Stomach (tissue), 9 donors: ENCODE results near the gene PTPRD. TPM values are rescaled to one million over a fixed set of nuclear protein-coding genes. Genes with fewer than 3 reads are reported as not detected.

ENCODE experiments used
- DNase-seq, 2 donors: peaks; one replicate each; pipeline versions ENCODE4 v3.0.0 to v3.0.0-alpha.2; 2013 to 2019
- H3K27ac ChIP-seq, 5 donors: fragments of 200-600 bp in 4 of 5; sonication (generic) in 4 of 5; one replicate each; pipeline ENCODE4 v1.5.1; 2013 to 2019; ENCODE audit warnings: mild to moderate bottlenecking in 1 of 5, moderate library complexity in 1 of 5
- H3K27me3 ChIP-seq, 3 donors: fragments of 200-600 bp; sonication (generic); one replicate each; pipeline ENCODE4 v1.5.1; 2017 to 2019; ENCODE audit warnings: mixed run types in 1 of 3
- H3K36me3 ChIP-seq, 4 donors: fragments of 200-600 bp; sonication (generic); 1 replicate in 3 of 4; 2 replicates in 1 of 4; pipeline ENCODE4 v1.5.1; 2016 to 2019
- H3K4me1 ChIP-seq, 4 donors: fragments of 200-600 bp; sonication (generic); one replicate each; pipeline ENCODE4 v1.5.1; 2016 to 2019
- H3K4me3 ChIP-seq, 4 donors: fragments of 200-600 bp; sonication (generic) in 3 of 4; one replicate each; pipeline ENCODE4 v1.5.1; 2016 to 2019; ENCODE audit warnings: mild to moderate bottlenecking in 1 of 4
- H3K9me3 ChIP-seq, 4 donors: fragments of 200-600 bp; sonication (generic); one replicate each; pipeline ENCODE4 v1.5.1; 2016 to 2019
- CTCF ChIP-seq, 7 experiments: fragments of 450-650 bp in 4 of 7; fragments of 200-600 bp in 3 of 7; sonication (generic) in 3 of 7; IDR thresholded peaks; one replicate each; pipeline ENCODE4 v1.5.1; 2016 to 2019; ENCODE audit warnings: antibody characterized with exemption in 7 of 7, control low read depth in 2 of 7, mild to moderate bottlenecking in 1 of 7
- EP300 ChIP-seq: sonication (generic); formaldehyde crosslinking; IDR thresholded peaks from one replicate; pipeline ENCODE4 v1.6.1; 2017; ENCODE audit warnings: antibody characterized with exemption
- POLR2A ChIP-seq, 4 donors: fragments of 450-650 bp; IDR thresholded peaks; one replicate each; pipeline ENCODE4 v1.6.1; 2016; ENCODE audit warnings: antibody characterized with exemption in 4 of 4, control low read depth in 2 of 4, mild to moderate bottlenecking in 1 of 4, moderate library complexity in 1 of 4
- POLR2AphosphoS5 ChIP-seq, 3 donors: sonication (generic); formaldehyde crosslinking; IDR thresholded peaks; one replicate each; pipeline ENCODE4 v1.6.1; 2016; ENCODE audit warnings: antibody characterized with exemption in 3 of 3
- WGBS, 5 donors: extraction: QIAGEN DNeasy Blood & Tissue Kit in 3 of 5; methylation state at CpG; one replicate each; pipeline versions ENCODE4 v1.1.5 to v1.1.7; 2013 to 2018; 5-methylcytosine and 5-hydroxymethylcytosine counted together
- intact Hi-C: fragments of 100-400 bp; cut with DNase I; formaldehyde crosslinking; loops from one replicate; pipeline ENCODE4 v1.15.1; 2023; ENCODE audit warnings: low total_unique reads
- polyA plus RNA-seq, 3 donors: library from polyadenylated mRNA; stranded (reverse); fragments of 200-250 nt; gene quantifications; one replicate each; pipeline ENCODE4 v1.2.3, GENCODE V29; 2013
- total RNA-seq, 5 donors: library from RNA; depleted of rRNA; stranded (reverse); fragments of >200 nt; gene quantifications; one replicate each; pipeline versions ENCODE4 v1.1.0 to v1.2.3, GENCODE V29; 2014 to 2016
- donor health status: healthy with polysubstance abuse.
- donor health status: Bipolar disorder and iron deficiency.
- donor health status: healthy.

PTPRD gene
- total and polyA plus RNA-seq, 8 donors, result 0.12 to 53.1 (median 1.2) TPM

GRCh38 chr9:8831568-8831967, 1781.2 kb downstream of the PTPRD start:
- Histone ChIP-seq H3K27ac (no peak overlapping the region), H3K27me3 (no peaks in the 10 kb centered on the region), H3K9me3 (no peaks in the 10 kb centered on the region), H3K4me3 (no peak overlapping the region), H3K36me3 (no peaks in the 10 kb centered on the region), H3K4me1 (no peaks in the 10 kb centered on the region)
- WGBS, 5 donors, result 34 to 58% (median 38%) methylated on average over 2 of the region's 2 CpGs
- intact Hi-C loops, result no loop called here
- no peak for DNase-seq
- TF ChIP-seq POLR2AphosphoS5 (IDR thresholded peaks at IDR 0.05), result no peak
- TF ChIP-seq EP300, result no peak
- TF ChIP-seq POLR2A (IDR thresholded peaks at IDR 0.05), result no peak
- TF ChIP-seq CTCF (IDR thresholded peaks at IDR 0.05), result no peak

- Histone ChIP-seq H3K4me3 (no peak overlapping the region), H3K27ac (no peak overlapping the region), H3K4me1 (no peaks in the 10 kb centered on the region), H3K36me3 (no peaks in the 10 kb centered on the region), H3K27me3 (no peaks in the 10 kb centered on the region), H3K9me3 (no peaks in the 10 kb centered on the region)
- no peak for DNase-seq
- 83 to 96% (median 87%) methylated on average over 2 of the region's 2 CpGs for WGBS, 5 donors
- intact Hi-C loops, result no loop called here
- TF ChIP-seq POLR2A (IDR thresholded peaks at IDR 0.05), result no peak
- no peak for TF ChIP-seq EP300
- no peak for TF ChIP-seq CTCF (IDR thresholded peaks at IDR 0.05)
- no peak for TF ChIP-seq POLR2AphosphoS5 (IDR thresholded peaks at IDR 0.05)
Observed at GRCh38 chr9:8826281-8826680, 1786.5 kb downstream of the PTPRD start.

- Histone ChIP-seq H3K36me3 (no peaks in the 10 kb centered on the region), H3K27me3 (no peaks in the 10 kb centered on the region), H3K4me1 (no peaks in the 10 kb centered on the region), H3K9me3 (no peaks in the 10 kb centered on the region), H3K4me3 (no peak overlapping the region), H3K27ac (no peak overlapping the region)
- intact Hi-C loops, result no loop called here
- 51 to 86% (median 75%) methylated on average over 3 of the region's 3 CpGs for WGBS, 5 donors
- no peak for TF ChIP-seq POLR2A (IDR thresholded peaks at IDR 0.05)
- TF ChIP-seq CTCF (IDR thresholded peaks at IDR 0.05), result no peak
- TF ChIP-seq EP300, result no peak
- no peak for TF ChIP-seq POLR2AphosphoS5 (IDR thresholded peaks at IDR 0.05)
- DNase-seq, result no peak
Observed at GRCh38 chr9:8825585-8826147, 1787.1 kb downstream of the PTPRD start.

GRCh38 chr9:8823131-8823895, 1789.5 kb downstream of the PTPRD start:
- TF ChIP-seq POLR2AphosphoS5 (IDR thresholded peaks at IDR 0.05) (no peak), CTCF (IDR thresholded peaks at IDR 0.05) (no peak), POLR2A (IDR thresholded peaks at IDR 0.05) (no peak), EP300 (no peak)
- Histone ChIP-seq H3K36me3 (no peaks in the 10 kb centered on the region), H3K4me1 (no peaks in the 10 kb centered on the region), H3K4me3 (no peak overlapping the region), H3K27me3 (no peaks in the 10 kb centered on the region), H3K9me3 (no peaks in the 10 kb centered on the region), H3K27ac (no peak overlapping the region)
- DNase-seq, result no peak
- intact Hi-C loops, result no loop called here
- WGBS, 5 donors, result 95 to 97% (median 95%) methylated on average over 10 of the region's 10 CpGs
